Right lobe of liver (tissue), 6 donors: ENCODE results near the gene ITGB3. TPM values are rescaled to one million over a fixed set of nuclear protein-coding genes. Genes with fewer than 3 reads are reported as not detected.

Source experiments
- ATAC-seq, 4 donors: fragments of 200-7000 bp; cut with Tn5 transposase; one replicate each; pipeline ENCODE4 v1.9.1; 2020; ENCODE audit warnings: mild to moderate bottlenecking in 4 of 4, moderate library complexity in 4 of 4
- DNase-seq, 3 donors: peaks; one replicate each; pipeline ENCODE4 v3.0.0-alpha.2; 2020
- H3K27ac ChIP-seq, 3 donors: fragments of 200-600 bp; one replicate each; pipeline ENCODE4 v1.8.0; 2022
- H3K27me3 ChIP-seq, 2 donors: fragments of 200-600 bp; one replicate each; pipeline ENCODE4 v1.8.0; 2022
- H3K36me3 ChIP-seq, 4 donors: fragments of 200-600 bp; sonication (generic) in 1 of 4; one replicate each; pipeline versions ENCODE4 v1.5.1 to v1.8.0; 2017 to 2022; ENCODE audit warnings: control low read depth in 1 of 4
- H3K4me1 ChIP-seq, 4 donors: fragments of 200-600 bp; sonication (generic) in 1 of 4; one replicate each; pipeline versions ENCODE4 v1.5.1 to v1.8.0; 2017 to 2022; ENCODE audit warnings: control low read depth in 1 of 4
- H3K4me3 ChIP-seq, 3 donors: fragments of 200-600 bp; one replicate each; pipeline ENCODE4 v1.8.0; 2022
- H3K9me3 ChIP-seq, 4 donors: fragments of 200-600 bp; sonication (generic) in 1 of 4; one replicate each; pipeline versions ENCODE4 v1.5.1 to v1.8.0; 2017 to 2022; ENCODE audit warnings: control low read depth in 1 of 4
- POLR2A ChIP-seq: fragments of 450-650 bp; IDR thresholded peaks from one replicate; pipeline ENCODE4 v1.6.1; 2017; ENCODE audit warnings: antibody characterized with exemption, mild to moderate bottlenecking
- WGBS: methylation state at CpG from one replicate; pipeline ENCODE4 v1.1.6; 2018; ENCODE audit warnings: low coverage, low lambda C conversion rate; ENCODE audit not compliant: insufficient coverage; ENCODE audit errors: missing lambda C conversion rate; 5-methylcytosine and 5-hydroxymethylcytosine counted together
- intact Hi-C, 2 donors: fragments of 100-400 bp; cut with DNase I; formaldehyde crosslinking; loops; one replicate each; pipeline versions ENCODE4 v1.11.2 to v1.14.1; 2022
- total RNA-seq, 6 experiments: library from RNA; depleted of rRNA in 2 of 6; stranded (reverse); fragments of >200 nt in 2 of 6; fragmentation: NEBNext Ultra II Directional in 3 of 6; extraction: Animal tissue kit (Norgen Biotek cat#: 25700) in 3 of 6; gene quantifications; one replicate each; pipeline versions ENCODE4 v1.1.0 to v1.2.4, GENCODE V29; 2016 to 2023
- TF ChIP-seq, protein P1 (sequence below), 4 donors: fragments of 200-600 bp in 3 of 4; fragments of 450-650 bp in 1 of 4; IDR thresholded peaks; one replicate each; pipeline versions ENCODE4 v1.5.1 to v1.8.0; 2016 to 2022; ENCODE audit warnings: antibody characterized with exemption in 4 of 4, mild to moderate bottlenecking in 2 of 4
- donor health status: DM: no; HTN: yes; CAD: no.
- donor health status: DM: no; HTN: no; CAD: no.
- donor health status: DM: no; HTN: no; CAD: no.
- donor health status: DM: no; HTN: yes; CAD: no.
- donor health status: DM: no; HTN: yes; CAD: no.

ITGB3 gene
- total RNA-seq, 6 experiments from 2014 or later = 2.2 to 8.0 (median 4.8) TPM

DNA sequence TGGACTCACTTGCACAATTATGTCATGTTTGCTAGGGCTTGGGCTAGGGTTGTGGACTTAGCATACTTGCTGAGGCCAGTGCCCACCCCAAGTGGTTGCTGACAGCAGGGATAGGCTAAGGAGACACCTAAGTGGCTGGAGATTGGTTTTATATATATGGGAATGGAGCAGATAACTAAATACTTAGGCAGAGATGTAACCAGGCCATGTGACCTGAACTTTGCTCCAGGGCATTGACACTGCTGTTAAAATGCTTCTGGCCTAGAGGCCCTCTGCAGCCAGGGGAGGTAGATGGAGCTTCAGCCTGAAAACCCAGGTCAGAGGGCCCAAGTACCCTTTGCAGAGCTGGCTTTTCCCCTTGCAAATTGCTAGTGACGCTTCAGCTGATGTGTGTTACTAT, 1.4 kb upstream of the ITGB3 start:
- intact Hi-C loops = no loop called here
- Histone ChIP-seq H3K27ac (peak overlapping the region in 1 of 3 donors; percentile 77), H3K27me3 (no peaks in the 10 kb centered on the region), H3K4me1 (peaks cover 0 to 23% (median 7%) of the 10 kb centered on the region in 4 donors), H3K4me3 (no peak overlapping the region), H3K9me3 (no peaks in the 10 kb centered on the region), H3K36me3 (no peaks in the 10 kb centered on the region)
- 55% methylated on average over 1 of the region's 1 CpG for WGBS
- ATAC-seq (peak; percentile 75 to 83 (median 80)), DNase-seq (peak in 2 of 3 donors; percentile 24 to 77)
- TF ChIP-seq, protein P1, sequence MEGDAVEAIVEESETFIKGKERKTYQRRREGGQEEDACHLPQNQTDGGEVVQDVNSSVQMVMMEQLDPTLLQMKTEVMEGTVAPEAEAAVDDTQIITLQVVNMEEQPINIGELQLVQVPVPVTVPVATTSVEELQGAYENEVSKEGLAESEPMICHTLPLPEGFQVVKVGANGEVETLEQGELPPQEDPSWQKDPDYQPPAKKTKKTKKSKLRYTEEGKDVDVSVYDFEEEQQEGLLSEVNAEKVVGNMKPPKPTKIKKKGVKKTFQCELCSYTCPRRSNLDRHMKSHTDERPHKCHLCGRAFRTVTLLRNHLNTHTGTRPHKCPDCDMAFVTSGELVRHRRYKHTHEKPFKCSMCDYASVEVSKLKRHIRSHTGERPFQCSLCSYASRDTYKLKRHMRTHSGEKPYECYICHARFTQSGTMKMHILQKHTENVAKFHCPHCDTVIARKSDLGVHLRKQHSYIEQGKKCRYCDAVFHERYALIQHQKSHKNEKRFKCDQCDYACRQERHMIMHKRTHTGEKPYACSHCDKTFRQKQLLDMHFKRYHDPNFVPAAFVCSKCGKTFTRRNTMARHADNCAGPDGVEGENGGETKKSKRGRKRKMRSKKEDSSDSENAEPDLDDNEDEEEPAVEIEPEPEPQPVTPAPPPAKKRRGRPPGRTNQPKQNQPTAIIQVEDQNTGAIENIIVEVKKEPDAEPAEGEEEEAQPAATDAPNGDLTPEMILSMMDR (IDR thresholded peaks at IDR 0.05) = no peak
- no peak for TF ChIP-seq POLR2A

DNA sequence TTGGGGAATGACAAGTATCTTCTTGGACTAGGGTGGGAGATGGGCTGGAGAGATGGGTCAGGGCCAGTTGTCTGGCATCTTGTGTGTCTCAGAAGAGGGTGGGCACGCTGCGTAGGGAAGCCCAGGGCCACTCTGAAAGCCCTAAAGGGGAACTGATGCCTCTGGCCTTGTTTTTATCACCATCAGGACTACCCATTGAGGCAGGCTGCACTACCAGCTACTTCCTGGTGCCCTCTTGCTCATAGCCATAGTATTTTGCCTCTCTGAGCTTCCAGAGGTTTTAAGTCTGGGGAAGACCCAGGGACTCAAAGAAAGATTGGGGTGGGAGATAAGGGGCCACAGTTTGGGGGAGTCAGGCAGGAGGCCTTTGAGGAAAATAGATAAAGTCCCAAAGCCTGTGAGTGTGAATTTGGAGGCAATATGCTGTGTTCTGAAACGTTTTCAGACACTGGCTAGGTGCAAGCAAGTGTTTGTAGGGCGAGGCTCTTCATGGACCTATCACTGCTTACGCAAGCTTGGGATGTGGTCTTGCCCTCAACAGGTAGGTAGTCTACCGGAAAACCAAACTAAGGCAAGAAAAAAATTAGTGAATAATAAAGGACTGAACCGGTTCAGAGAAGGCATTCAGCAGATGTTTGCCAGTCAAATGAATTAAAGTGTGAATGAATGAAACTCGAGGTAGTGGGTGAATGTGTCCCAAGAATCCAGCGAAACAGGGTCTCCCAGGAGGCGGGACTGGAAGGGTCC, 688 bp upstream of the ITGB3 start:
- TF ChIP-seq, protein P1 (IDR thresholded peaks at IDR 0.05) = no peak

DNA sequence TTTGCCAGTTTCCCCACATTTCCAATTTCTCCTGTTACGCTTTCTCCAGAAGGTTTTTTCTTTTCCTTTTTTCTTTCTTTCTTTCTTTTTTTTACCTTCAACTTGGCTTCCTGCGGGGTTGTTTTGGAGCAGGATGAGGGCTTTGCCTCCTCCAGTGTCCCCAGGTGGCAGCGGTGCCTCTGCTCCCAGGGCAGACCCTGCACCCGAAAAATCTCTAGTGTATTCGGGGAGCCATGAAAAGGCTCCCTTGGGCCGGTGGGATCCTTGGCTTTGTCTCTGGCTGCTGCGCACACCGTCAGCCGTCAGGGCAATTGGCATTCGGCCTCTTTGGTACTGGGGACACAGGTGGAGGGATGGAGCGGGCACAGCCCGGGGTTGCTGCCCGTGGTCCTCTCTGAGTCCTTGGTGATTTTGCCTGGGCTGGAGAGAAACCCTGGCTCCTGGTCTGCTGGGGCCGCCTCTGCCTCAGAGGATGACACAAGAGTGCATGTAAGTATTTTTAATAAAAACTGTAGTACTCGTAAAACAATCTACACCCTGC, 846 bp downstream of the ITGB3 start:
- Histone ChIP-seq H3K36me3 (no peaks in the 10 kb centered on the region), H3K9me3 (no peaks in the 10 kb centered on the region), H3K27ac (peak overlapping the region in 1 of 3 donors; percentile 77), H3K27me3 (no peaks in the 10 kb centered on the region), H3K4me1 (peaks cover 0 to 23% (median 7%) of the 10 kb centered on the region in 4 donors), H3K4me3 (peak overlapping the region; percentile 64 to 82 (median 77))
- no peak for DNase-seq
- TF ChIP-seq POLR2A = no peak
- no peak for ATAC-seq
- intact Hi-C loops = no loop called here
- 22% methylated on average over 12 of the region's 15 CpGs for WGBS

More for the DNA sequence above, 688 bp upstream of the ITGB3 start:
- no peak for ATAC-seq
- Histone ChIP-seq H3K36me3 (no peaks in the 10 kb centered on the region), H3K27me3 (no peaks in the 10 kb centered on the region), H3K27ac (peak overlapping the region; percentile 29 to 77 (median 54)), H3K4me3 (peak overlapping the region; percentile 64 to 82 (median 77)), H3K9me3 (no peaks in the 10 kb centered on the region), H3K4me1 (peaks cover 0 to 23% (median 7%) of the 10 kb centered on the region in 4 donors)
- DNase-seq = no peak
- WGBS = 55% methylated on average over 5 of the region's 10 CpGs
- intact Hi-C loops = no loop called here

DNA sequence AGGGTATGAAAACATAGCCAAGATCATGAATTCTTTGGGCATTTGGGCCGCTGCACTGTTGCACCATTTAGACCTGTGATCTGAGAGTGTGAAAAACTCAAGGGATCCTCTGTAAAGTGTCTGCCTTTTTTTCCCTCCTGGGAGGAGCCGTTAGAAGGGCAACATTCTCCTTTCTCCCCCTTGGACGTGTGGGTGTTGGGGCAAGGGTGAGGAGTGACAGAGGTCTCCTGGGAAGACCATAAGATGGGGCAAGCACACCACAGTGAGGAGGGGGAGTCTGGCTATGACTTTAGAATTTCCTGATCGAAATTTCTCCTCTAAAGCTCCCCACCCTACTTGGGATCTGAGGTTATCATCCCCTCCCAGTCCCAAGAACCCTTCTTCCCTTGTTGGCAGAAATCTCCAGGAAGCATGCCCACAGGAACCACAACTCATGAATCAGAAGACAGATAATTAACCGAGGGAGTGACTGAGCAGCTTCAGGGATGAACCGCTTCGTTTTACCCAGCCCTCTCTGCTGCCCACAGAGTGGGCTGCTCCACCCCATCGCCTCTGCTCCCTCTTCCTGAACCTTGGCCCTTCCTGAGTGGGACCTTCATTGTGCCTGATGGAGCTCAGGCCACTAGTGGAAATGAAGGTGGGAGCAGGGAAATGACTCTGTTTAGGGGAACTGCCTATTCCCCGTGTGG, 4.2 kb downstream of the ITGB3 start:
- peaks cover 0 to 13% (median 4%) of the 10 kb centered on the region in 4 donors for H3K4me1 ChIP-seq
- intact Hi-C loops = no loop called here
- WGBS = 60% methylated on average over 9 of the region's 9 CpGs
- no peaks in the 10 kb centered on the region for H3K9me3 ChIP-seq
- H3K36me3 ChIP-seq = no peaks in the 10 kb centered on the region
- TF ChIP-seq, protein P1 (IDR thresholded peaks at IDR 0.05) = no peak
- no peak for TF ChIP-seq POLR2A
- ATAC-seq = no peak
- no peak for DNase-seq
- H3K27me3 ChIP-seq = no peaks in the 10 kb centered on the region
- no peak overlapping the region for H3K4me3 ChIP-seq
- H3K27ac ChIP-seq = no peak overlapping the region

DNA sequence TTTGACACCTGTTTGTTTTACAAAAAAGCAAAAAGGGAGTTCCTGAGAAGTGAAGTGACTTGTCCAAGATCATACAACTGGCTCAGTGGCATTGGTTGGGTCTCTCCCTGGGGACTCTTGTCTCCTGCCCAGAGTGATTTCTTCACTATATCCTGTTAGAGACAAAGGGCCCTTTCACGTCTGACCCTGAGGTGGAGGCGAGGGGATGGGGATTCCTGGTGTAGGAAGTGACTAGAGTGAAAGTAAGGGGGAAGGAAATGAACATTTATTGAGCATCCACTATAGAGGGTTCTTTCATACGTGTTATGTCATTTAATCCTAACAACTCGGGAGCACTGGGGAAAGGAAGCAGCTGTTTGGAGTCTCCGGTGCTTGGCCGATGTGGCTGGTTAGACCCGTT, 9.0 kb downstream of the ITGB3 start:
- ATAC-seq (peak in 1 of 4 donors; percentile 10), DNase-seq (no peak)
- H3K27ac ChIP-seq = no peak overlapping the region
- intact Hi-C loops = no loop called here
- H3K9me3 ChIP-seq = no peaks in the 10 kb centered on the region
- TF ChIP-seq, protein P1 (IDR thresholded peaks at IDR 0.05) = no peak
- TF ChIP-seq POLR2A = no peak
- 63% methylated on average over 6 of the region's 7 CpGs for WGBS
- no peaks in the 10 kb centered on the region for H3K27me3 ChIP-seq
- no peaks in the 10 kb centered on the region for H3K36me3 ChIP-seq
- no peak overlapping the region for H3K4me3 ChIP-seq
- H3K4me1 ChIP-seq = peaks cover 0 to 19% (median 8%) of the 10 kb centered on the region in 4 donors
